ENCODE results near the gene MLXIPL. TPM values are rescaled to one million over a fixed set of nuclear protein-coding genes. Genes with fewer than 3 reads are reported as not detected.

MLXIPL gene
- total and polyA plus RNA-seq, 2 donors (not counting 3 experiments of a cell fraction or from before 2014, with no cell fraction given) = not detected

DNA sequence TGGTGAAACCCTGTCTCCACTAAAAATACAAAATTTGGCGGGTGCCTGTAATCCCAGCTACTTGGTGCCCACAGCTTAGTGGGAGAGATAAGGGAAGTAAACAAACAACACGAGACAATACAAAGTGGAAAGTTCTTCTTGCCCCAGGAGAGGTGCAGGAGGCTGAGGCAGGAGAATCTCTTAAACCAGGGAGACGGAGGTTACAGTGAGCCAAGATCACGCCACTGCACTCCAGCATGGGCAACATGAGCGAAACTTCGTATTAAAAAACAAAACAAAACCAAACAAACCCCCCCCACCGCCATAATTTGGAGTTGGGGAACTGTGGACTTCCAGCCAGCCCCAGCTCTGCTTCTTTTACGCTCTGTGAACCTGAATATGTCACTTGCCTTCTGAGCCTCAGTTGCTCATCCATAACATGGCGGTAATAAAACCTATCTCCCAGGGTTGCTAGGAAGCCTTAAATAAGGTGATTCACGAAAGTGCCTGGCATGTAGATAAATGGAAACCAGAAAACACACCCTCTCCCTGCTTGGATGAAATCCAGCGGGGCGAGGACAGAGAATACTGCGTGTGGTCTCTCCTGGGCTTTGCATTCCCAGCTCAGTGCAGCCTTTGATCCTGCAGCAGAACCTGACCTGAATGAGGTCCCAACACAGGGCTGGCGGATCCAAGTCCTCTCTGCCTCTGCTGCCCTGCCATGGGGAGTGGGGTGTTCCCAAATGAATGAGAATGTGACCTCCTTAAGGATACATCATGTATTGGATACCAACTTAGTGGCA is 10.2 kb downstream of the MLXIPL start:
- H4K20me1 ChIP-seq (replicated peaks; ENCODE audit: control insufficient read depth, extremely low read depth, insufficient read depth, low read length) = no peaks in the 10 kb centered on the region
- TF ChIP-seq POLR2AphosphoS5 (IDR thresholded peaks at IDR 0.05; ENCODE audit: insufficient read depth, low read depth, low read length) (no peak), FOS (IDR thresholded peaks at IDR 0.05; ENCODE audit: borderline replicate concordance, insufficient read depth, low read length) (no peak), JUN (IDR thresholded peaks at IDR 0.05; ENCODE audit: borderline replicate concordance, insufficient read depth, insufficient read length, low read depth) (no peak), MYC (IDR thresholded peaks at IDR 0.05; ENCODE audit: low read depth, low read length) (no peak), EZH2 (IDR thresholded peaks at IDR 0.05; ENCODE audit: borderline replicate concordance, low read depth, low read length, severe bottlenecking) (no peak), GATA2 (IDR thresholded peaks at IDR 0.05; ENCODE audit: insufficient read depth, insufficient read length, low read depth, low read length) (no peak), POLR2A (IDR thresholded peaks at IDR 0.05; ENCODE audit: low read depth, low read length) (no peak)
- TF ChIP-seq, protein P1, sequence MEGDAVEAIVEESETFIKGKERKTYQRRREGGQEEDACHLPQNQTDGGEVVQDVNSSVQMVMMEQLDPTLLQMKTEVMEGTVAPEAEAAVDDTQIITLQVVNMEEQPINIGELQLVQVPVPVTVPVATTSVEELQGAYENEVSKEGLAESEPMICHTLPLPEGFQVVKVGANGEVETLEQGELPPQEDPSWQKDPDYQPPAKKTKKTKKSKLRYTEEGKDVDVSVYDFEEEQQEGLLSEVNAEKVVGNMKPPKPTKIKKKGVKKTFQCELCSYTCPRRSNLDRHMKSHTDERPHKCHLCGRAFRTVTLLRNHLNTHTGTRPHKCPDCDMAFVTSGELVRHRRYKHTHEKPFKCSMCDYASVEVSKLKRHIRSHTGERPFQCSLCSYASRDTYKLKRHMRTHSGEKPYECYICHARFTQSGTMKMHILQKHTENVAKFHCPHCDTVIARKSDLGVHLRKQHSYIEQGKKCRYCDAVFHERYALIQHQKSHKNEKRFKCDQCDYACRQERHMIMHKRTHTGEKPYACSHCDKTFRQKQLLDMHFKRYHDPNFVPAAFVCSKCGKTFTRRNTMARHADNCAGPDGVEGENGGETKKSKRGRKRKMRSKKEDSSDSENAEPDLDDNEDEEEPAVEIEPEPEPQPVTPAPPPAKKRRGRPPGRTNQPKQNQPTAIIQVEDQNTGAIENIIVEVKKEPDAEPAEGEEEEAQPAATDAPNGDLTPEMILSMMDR (IDR thresholded peaks at IDR 0.05; ENCODE audit: extremely low read depth in 1 of 2, insufficient read depth in 1 of 2, low read depth in 1 of 2, low read length in 2 of 2) = no peak
- TF ChIP-seq, protein P2, sequence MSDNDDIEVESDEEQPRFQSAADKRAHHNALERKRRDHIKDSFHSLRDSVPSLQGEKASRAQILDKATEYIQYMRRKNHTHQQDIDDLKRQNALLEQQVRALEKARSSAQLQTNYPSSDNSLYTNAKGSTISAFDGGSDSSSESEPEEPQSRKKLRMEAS (IDR thresholded peaks at IDR 0.05; ENCODE audit: insufficient read depth, insufficient read length) = no peak
- FAIRE-seq = no peak
- H3K9ac ChIP-seq (replicated peaks; ENCODE audit: extremely low read depth, insufficient read depth, low read length) = no peak overlapping the region
- peaks cover 0 to 4% of the 10 kb centered on the region in 2 experiments for H3K27me3 ChIP-seq (ENCODE audit: control insufficient read depth in 2 of 2, insufficient read depth in 2 of 2, low read length in 2 of 2)
- no peak overlapping the region for H3K27ac ChIP-seq (ENCODE audit: insufficient read depth, low read depth, low read length)
- POLR2A ChIA-PET = no interaction called here
- no peak for DNase-seq (ENCODE audit: low read depth, low spot score)
- peaks cover 4% of the 10 kb centered on the region for H3K4me1 ChIP-seq (ENCODE audit: control insufficient read depth, extremely low read depth, insufficient read depth, low read length)
- H2AFZ ChIP-seq (ENCODE audit: low read depth, low read length) = no peak overlapping the region
- no TSS peak for BruUV-seq (replicated peaks)
- no peaks in the 10 kb centered on the region for H3K36me3 ChIP-seq (ENCODE audit: control insufficient read depth in 2 of 2, extremely low read depth in 1 of 2, insufficient read depth in 2 of 2, low read length in 2 of 2)
- dilution Hi-C loops (cut with MboI; ENCODE audit: extremely low pct_ligation_motif_present, low sequenced_read_pairs) = no loop called here
- H3K79me2 ChIP-seq (ENCODE audit: control insufficient read depth, insufficient read depth, low read length) = no peaks in the 10 kb centered on the region
- no peak overlapping the region for H3K4me3 ChIP-seq (replicated peaks in 1 of 3; ENCODE audit: insufficient read depth in 1 of 3, low read depth in 1 of 3, low read length in 3 of 3)
- H3K9me3 ChIP-seq (replicated peaks; ENCODE audit: control insufficient read depth, insufficient read depth, low read length) = no peaks in the 10 kb centered on the region
- intact Hi-C loops (cut with micrococcal nuclease) = no loop called here
- H3K4me2 ChIP-seq (ENCODE audit: insufficient read depth, low read length) = no peak overlapping the region
- CTCF ChIA-PET = interaction anchor here (1.0 to 15.1 kb wide), 6 partner anchors 7 to 121 kb away, joined by 3 to 270 read pairs (median 13); partner anchors contain the start of gene STX1A
- H3K9me1 ChIP-seq (replicated peaks; ENCODE audit: control insufficient read depth, extremely low read depth, insufficient read depth, low read length) = no peaks in the 10 kb centered on the region

Data from endothelial cell of umbilical vein (primary cell).